Stomach (tissue), 9 donors: ENCODE data around the gene FAM222B. TPM values are rescaled to one million over a fixed set of nuclear protein-coding genes. Genes with fewer than 3 reads are reported as not detected.

Experiments used
- DNase-seq, 2 donors: peaks; one replicate each; pipeline versions ENCODE4 v3.0.0 to v3.0.0-alpha.2; 2013 to 2019
- H3K27ac ChIP-seq, 5 donors: fragments of 200-600 bp in 4 of 5; sonication (generic) in 4 of 5; one replicate each; pipeline ENCODE4 v1.5.1; 2013 to 2019; ENCODE audit warnings: mild to moderate bottlenecking in 1 of 5, moderate library complexity in 1 of 5
- H3K27me3 ChIP-seq, 3 donors: fragments of 200-600 bp; sonication (generic); one replicate each; pipeline ENCODE4 v1.5.1; 2017 to 2019; ENCODE audit warnings: mixed run types in 1 of 3
- H3K36me3 ChIP-seq, 4 donors: fragments of 200-600 bp; sonication (generic); 1 replicate in 3 of 4; 2 replicates in 1 of 4; pipeline ENCODE4 v1.5.1; 2016 to 2019
- H3K4me1 ChIP-seq, 4 donors: fragments of 200-600 bp; sonication (generic); one replicate each; pipeline ENCODE4 v1.5.1; 2016 to 2019
- H3K4me3 ChIP-seq, 4 donors: fragments of 200-600 bp; sonication (generic) in 3 of 4; one replicate each; pipeline ENCODE4 v1.5.1; 2016 to 2019; ENCODE audit warnings: mild to moderate bottlenecking in 1 of 4
- H3K9me3 ChIP-seq, 4 donors: fragments of 200-600 bp; sonication (generic); one replicate each; pipeline ENCODE4 v1.5.1; 2016 to 2019
- CTCF ChIP-seq, 7 experiments: fragments of 450-650 bp in 4 of 7; fragments of 200-600 bp in 3 of 7; sonication (generic) in 3 of 7; IDR thresholded peaks; one replicate each; pipeline ENCODE4 v1.5.1; 2016 to 2019; ENCODE audit warnings: antibody characterized with exemption in 7 of 7, control low read depth in 2 of 7, mild to moderate bottlenecking in 1 of 7
- EP300 ChIP-seq: sonication (generic); formaldehyde crosslinking; IDR thresholded peaks from one replicate; pipeline ENCODE4 v1.6.1; 2017; ENCODE audit warnings: antibody characterized with exemption
- POLR2A ChIP-seq, 4 donors: fragments of 450-650 bp; IDR thresholded peaks; one replicate each; pipeline ENCODE4 v1.6.1; 2016; ENCODE audit warnings: antibody characterized with exemption in 4 of 4, control low read depth in 2 of 4, mild to moderate bottlenecking in 1 of 4, moderate library complexity in 1 of 4
- POLR2AphosphoS5 ChIP-seq, 3 donors: sonication (generic); formaldehyde crosslinking; IDR thresholded peaks; one replicate each; pipeline ENCODE4 v1.6.1; 2016; ENCODE audit warnings: antibody characterized with exemption in 3 of 3
- WGBS, 5 donors: extraction: QIAGEN DNeasy Blood & Tissue Kit in 3 of 5; methylation state at CpG; one replicate each; pipeline versions ENCODE4 v1.1.5 to v1.1.7; 2013 to 2018; 5-methylcytosine and 5-hydroxymethylcytosine counted together
- intact Hi-C: fragments of 100-400 bp; cut with DNase I; formaldehyde crosslinking; loops from one replicate; pipeline ENCODE4 v1.15.1; 2023; ENCODE audit warnings: low total_unique reads
- polyA plus RNA-seq, 3 donors: library from polyadenylated mRNA; stranded (reverse); fragments of 200-250 nt; gene quantifications; one replicate each; pipeline ENCODE4 v1.2.3, GENCODE V29; 2013
- total RNA-seq, 5 donors: library from RNA; depleted of rRNA; stranded (reverse); fragments of >200 nt; gene quantifications; one replicate each; pipeline versions ENCODE4 v1.1.0 to v1.2.3, GENCODE V29; 2014 to 2016
- donor health status: healthy with polysubstance abuse.
- donor health status: Bipolar disorder and iron deficiency.
- donor health status: healthy.

Gene FAM222B
- total and polyA plus RNA-seq, 8 donors: 4.4 to 29.6 (median 8.6) TPM

DNA sequence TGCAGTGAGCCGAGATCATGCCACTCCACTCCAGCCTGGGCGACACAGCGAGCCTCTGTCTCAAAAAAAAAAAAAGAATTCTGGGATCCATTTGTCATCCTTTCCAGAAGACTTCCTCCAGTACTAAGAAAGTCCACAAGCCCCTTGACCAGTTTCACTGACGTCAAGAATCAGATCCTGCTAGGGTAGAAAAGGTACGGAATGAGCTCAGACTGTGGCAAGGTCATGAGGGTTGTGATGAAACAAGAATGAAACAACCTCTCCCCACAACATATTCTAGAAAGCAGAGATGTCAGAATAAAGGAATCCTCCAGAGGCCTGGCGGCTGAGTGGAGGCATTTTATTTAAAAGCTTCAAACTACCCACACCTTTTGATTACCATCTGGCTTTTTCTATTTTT lies 68.9 kb downstream of the FAM222B start:
- intact Hi-C loops: no loop called here
- no peaks in the 10 kb centered on the region for H3K36me3 ChIP-seq
- no peaks in the 10 kb centered on the region for H3K9me3 ChIP-seq
- WGBS, 5 donors: 81 to 93% (median 90%) methylated on average over 6 of the region's 6 CpGs
- DNase-seq: peak in 1 of 2 donors; percentile 14
- no peaks in the 10 kb centered on the region for H3K27me3 ChIP-seq
- TF ChIP-seq POLR2AphosphoS5 (IDR thresholded peaks at IDR 0.05) (no peak), CTCF (IDR thresholded peaks at IDR 0.05) (no peak), POLR2A (IDR thresholded peaks at IDR 0.05) (no peak), EP300 (no peak)
- H3K4me3 ChIP-seq: no peak overlapping the region
- peaks cover 0 to 8% (median 4%) of the 10 kb centered on the region in 4 donors for H3K4me1 ChIP-seq
- no peak overlapping the region for H3K27ac ChIP-seq

DNA sequence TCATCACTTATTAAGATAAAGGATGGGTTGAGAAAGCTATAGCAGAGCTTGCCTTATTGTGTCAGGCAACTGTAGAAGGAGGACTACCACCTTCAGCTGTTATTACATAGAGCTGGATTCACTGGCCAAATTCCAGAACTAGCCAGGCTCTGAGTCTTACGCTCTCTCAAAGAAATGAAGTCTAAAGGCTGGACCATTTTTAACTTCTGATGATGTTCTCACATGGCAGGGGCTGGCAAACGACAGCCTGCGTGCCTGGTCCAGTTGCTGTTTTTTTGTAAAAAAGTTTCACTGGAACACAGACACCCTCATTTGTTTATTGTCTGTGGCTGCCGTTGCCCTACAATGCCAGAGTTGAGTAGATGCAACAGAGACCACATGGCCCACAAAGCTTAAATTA lies 77.6 kb downstream of the FAM222B start:
- Histone ChIP-seq H3K27ac (peak overlapping the region in 1 of 5 donors; percentile 30), H3K9me3 (no peaks in the 10 kb centered on the region), H3K4me1 (peaks cover 0 to 29% (median 20%) of the 10 kb centered on the region in 4 donors), H3K27me3 (no peaks in the 10 kb centered on the region), H3K4me3 (no peak overlapping the region), H3K36me3 (peaks cover 9 to 50% (median 36%) of the 10 kb centered on the region in 4 donors)
- intact Hi-C loops: loop anchor here (10.0 kb wide), 2 partner anchors 80 to 120 kb away; partner anchors contain the start of gene FAM222B
- TF ChIP-seq POLR2AphosphoS5 (IDR thresholded peaks at IDR 0.05): no peak
- no peak for TF ChIP-seq POLR2A (IDR thresholded peaks at IDR 0.05)
- no peak for TF ChIP-seq EP300
- no peak for TF ChIP-seq CTCF (IDR thresholded peaks at IDR 0.05)
- peak in 1 of 2 donors; percentile 8 for DNase-seq
- WGBS, 5 donors: 78 to 84% (median 83%) methylated on average over 4 of the region's 4 CpGs

- peak; percentile 85 to 86 for DNase-seq
- 34 to 53% (median 45%) methylated on average over 5 of the region's 5 CpGs for WGBS, 5 donors
- peaks cover 19 to 62% (median 48%) of the 10 kb centered on the region in 4 donors for H3K36me3 ChIP-seq
- TF ChIP-seq POLR2A (IDR thresholded peaks at IDR 0.05): no peak
- TF ChIP-seq CTCF (IDR thresholded peaks at IDR 0.05): peak in 5 of 7 experiments; percentile 53 to 89 (median 87)
- peak in 1 of 3 donors; percentile 40 for TF ChIP-seq POLR2AphosphoS5 (IDR thresholded peaks at IDR 0.05)
- H3K9me3 ChIP-seq: no peaks in the 10 kb centered on the region
- no peak overlapping the region for H3K4me3 ChIP-seq
- H3K4me1 ChIP-seq: peaks cover 0 to 29% (median 20%) of the 10 kb centered on the region in 4 donors
- intact Hi-C loops: loop anchor here (10.0 kb wide), 2 partner anchors 81 to 121 kb away; partner anchors contain the start of gene FAM222B
- no peak overlapping the region for H3K27ac ChIP-seq
- H3K27me3 ChIP-seq: no peaks in the 10 kb centered on the region
Observed at GRCh38 chr17:28763804-28764266, 78.8 kb downstream of the FAM222B start.

- Histone ChIP-seq H3K4me3 (no peak overlapping the region), H3K27me3 (no peaks in the 10 kb centered on the region), H3K27ac (no peak overlapping the region), H3K36me3 (peaks cover 24 to 67% (median 54%) of the 10 kb centered on the region in 4 donors), H3K4me1 (peaks cover 0 to 29% (median 20%) of the 10 kb centered on the region in 4 donors), H3K9me3 (no peaks in the 10 kb centered on the region)
- intact Hi-C loops: loop anchor here (10.0 kb wide), 2 partner anchors 82 to 122 kb away; partner anchors contain the start of gene FAM222B
- 83 to 97% (median 89%) methylated on average over 1 of the region's 1 CpG for WGBS, 5 donors
- DNase-seq: no peak
- TF ChIP-seq CTCF (IDR thresholded peaks at IDR 0.05): no peak
- no peak for TF ChIP-seq POLR2A (IDR thresholded peaks at IDR 0.05)
- no peak for TF ChIP-seq EP300
- TF ChIP-seq POLR2AphosphoS5 (IDR thresholded peaks at IDR 0.05): no peak
Observed at GRCh38 chr17:28763137-28763799, 79.3 kb downstream of the FAM222B start.
